Thoracic aorta (tissue), 2 donors: ENCODE results near the gene PRSS56. TPM values are rescaled to one million over a fixed set of nuclear protein-coding genes. Genes with fewer than 3 reads are reported as not detected.

Experiments used
- ATAC-seq: fragments of 150-250 bp; one replicate; pipeline ENCODE4 v1.8.0; 2017; ENCODE audit warnings: low read depth; ENCODE audit not compliant: insufficient number of reproducible peaks, low FRiP score
- DNase-seq: peaks from one replicate; pipeline ENCODE4 v3.0.0-alpha.2; 2020; ENCODE audit warnings: low spot score
- H3K27ac ChIP-seq, 2 donors: fragments of 200-600 bp; sonication (generic); 1 replicate in 1 of 2; 2 replicates in 1 of 2; pipeline ENCODE4 v1.5.1; 2016; ENCODE audit warnings: mild to moderate bottlenecking in 2 of 2, moderate library complexity in 2 of 2
- H3K27me3 ChIP-seq: fragments of 200-600 bp; sonication (generic); replicated peaks from 2 replicates; pipeline ENCODE4 v1.6.0; 2016; ENCODE audit warnings: mild to moderate bottlenecking; ENCODE audit not compliant: insufficient read depth
- H3K36me3 ChIP-seq: fragments of 200-600 bp; sonication (generic); one replicate; pipeline ENCODE4 v1.5.1; 2016
- H3K4me1 ChIP-seq, 2 donors: fragments of 200-600 bp; sonication (generic); 1 replicate in 1 of 2; 2 replicates in 1 of 2; pipeline versions ENCODE4 v1.5.1 to v1.6.0; 2016; ENCODE audit warnings: low read depth in 2 of 2, mild to moderate bottlenecking in 1 of 2; ENCODE audit not compliant: control insufficient read depth in 1 of 2
- H3K4me3 ChIP-seq: fragments of 200-600 bp; sonication (generic); 2 replicates; pipeline ENCODE4 v1.5.1; 2016; ENCODE audit warnings: mild to moderate bottlenecking
- H3K9me3 ChIP-seq: fragments of 200-600 bp; sonication (generic); 2 replicates; pipeline ENCODE4 v1.5.1; 2016
- CTCF ChIP-seq: fragments of 200-600 bp; sonication (generic); IDR thresholded peaks from one replicate; pipeline ENCODE4 v1.5.1; 2019; ENCODE audit warnings: antibody characterized with exemption
- total RNA-seq, 2 donors: library from RNA; depleted of rRNA; stranded (reverse); fragments of >200 nt; gene quantifications; one replicate each; pipeline versions ENCODE4 v1.1.0 to v1.2.3, GENCODE V29; 2016

The PRSS56 gene
- total RNA-seq, 2 donors from 2014 or later: not detected

GRCh38 chr2:232533944-232534710 lies 13.9 kb downstream of the PRSS56 start:
- TF ChIP-seq CTCF: no peak
- Histone ChIP-seq H3K27ac (no peak overlapping the region), H3K27me3 (no peaks in the 10 kb centered on the region), H3K9me3 (peaks cover 3% of the 10 kb centered on the region), H3K4me1 (no peaks in the 10 kb centered on the region), H3K4me3 (no peak overlapping the region), H3K36me3 (no peaks in the 10 kb centered on the region)
- no peak for ATAC-seq
- DNase-seq: no peak

GRCh38 chr2:232534940-232535651 lies 14.9 kb downstream of the PRSS56 start:
- H3K9me3 ChIP-seq: peaks cover 3% of the 10 kb centered on the region
- no peaks in the 10 kb centered on the region for H3K27me3 ChIP-seq
- no peak overlapping the region for H3K4me3 ChIP-seq
- TF ChIP-seq CTCF: no peak
- H3K36me3 ChIP-seq: no peaks in the 10 kb centered on the region
- ATAC-seq (no peak), DNase-seq (no peak)
- no peaks in the 10 kb centered on the region for H3K4me1 ChIP-seq
- no peak overlapping the region for H3K27ac ChIP-seq

- ATAC-seq: no peak
- peaks cover 3% of the 10 kb centered on the region for H3K9me3 ChIP-seq
- H3K4me3 ChIP-seq: no peak overlapping the region
- no peaks in the 10 kb centered on the region for H3K4me1 ChIP-seq
- no peaks in the 10 kb centered on the region for H3K36me3 ChIP-seq
- TF ChIP-seq CTCF: no peak
- no peaks in the 10 kb centered on the region for H3K27me3 ChIP-seq
- DNase-seq: no peak
- H3K27ac ChIP-seq: no peak overlapping the region
These were observed 15.8 kb downstream of the PRSS56 start for GRCh38 chr2:232535761-232536530.

GRCh38 chr2:232537079-232537478 lies 16.9 kb downstream of the PRSS56 start:
- DNase-seq (no peak), ATAC-seq (no peak)
- no peak overlapping the region for H3K4me3 ChIP-seq
- no peak for TF ChIP-seq CTCF
- H3K4me1 ChIP-seq: no peaks in the 10 kb centered on the region
- H3K36me3 ChIP-seq: no peaks in the 10 kb centered on the region
- peaks cover 3% of the 10 kb centered on the region for H3K9me3 ChIP-seq
- H3K27ac ChIP-seq: no peak overlapping the region
- no peaks in the 10 kb centered on the region for H3K27me3 ChIP-seq

- Histone ChIP-seq H3K27ac (no peak overlapping the region), H3K4me3 (no peak overlapping the region), H3K36me3 (no peaks in the 10 kb centered on the region), H3K27me3 (no peaks in the 10 kb centered on the region), H3K4me1 (no peaks in the 10 kb centered on the region), H3K9me3 (peaks cover 3% of the 10 kb centered on the region)
- no peak for DNase-seq
- ATAC-seq: no peak
- no peak for TF ChIP-seq CTCF
These were observed 17.3 kb downstream of the PRSS56 start for GRCh38 chr2:232537499-232537898.
